SK-N-SH (cell line): Measurements from ENCODE around the gene NPW. TPM values are rescaled to one million over a fixed set of nuclear protein-coding genes. Genes with fewer than 3 reads are reported as not detected.
A peak's percentile ranks its signal among the peaks of the same experiment; 100 is the strongest.

Experiments used
- CTCF ChIA-PET: fragments of 300-600, 350-600 bp; formaldehyde crosslinking; extraction: SDS; loops from one replicate; lab custom pipeline; 2021; lab: Yijun Ruan, JAX
- POLR2A ChIA-PET: fragments of 350-600 bp; sonication (Branson Sonifier 250); formaldehyde crosslinking; extraction: SDS; loops from one replicate; lab custom pipeline; 2020; ENCODE audit warnings: antibody characterized with exemption, inconsistent platforms; lab: Yijun Ruan, JAX
- DNase-seq: peaks from one replicate; pipeline ENCODE4 v3.0.0; 2012
- H2AFZ ChIP-seq: fragments of 200-600 bp; sonication (generic); 2 replicates; pipeline ENCODE4 v1.8.1; 2016; ENCODE audit warnings: antibody characterized with exemption, mild to moderate bottlenecking, low read depth
- H3F3A ChIP-seq: fragments of 200-600 bp; sonication (generic); replicated peaks from 2 replicates; pipeline ENCODE3; 2016; ENCODE audit warnings: antibody characterized with exemption, mild to moderate bottlenecking; ENCODE audit not compliant: insufficient read depth
- H3K27ac ChIP-seq, 2 experiments: fragments of 200-500 bp in 1 of 2; fragments of 200-600 bp in 1 of 2; sonication (Bioruptor generic) in 1 of 2; sonication (generic), shearing (Covaris generic) in 1 of 2; 2 replicates each; pipeline versions ENCODE4 v1.5.1 to v1.6.1; 2014 to 2016; ENCODE audit warnings: low read depth in 2 of 2, inconsistent platforms in 1 of 2, low read length in 1 of 2, mild to moderate bottlenecking in 1 of 2, mixed read lengths in 1 of 2
- H3K27me3 ChIP-seq: fragments of 200-600 bp; sonication (generic), shearing (Covaris generic); 2 replicates; pipeline ENCODE4 v1.6.1; 2016; ENCODE audit warnings: mixed run types; ENCODE audit not compliant: insufficient read depth
- H3K36me3 ChIP-seq, 2 experiments: fragments of 200-500 bp in 1 of 2; fragments of 200-600 bp in 1 of 2; sonication (Bioruptor generic) in 1 of 2; sonication (generic) in 1 of 2; replicated peaks in 1 of 2; 2 replicates each; pipeline versions ENCODE3 to v1.5.1; 2014 to 2016; ENCODE audit warnings: low read length in 1 of 2, mild to moderate bottlenecking in 1 of 2; ENCODE audit not compliant: insufficient read depth in 2 of 2, control insufficient read depth in 1 of 2
- H3K4me1 ChIP-seq, 2 experiments: fragments of 200-500 bp in 1 of 2; fragments of 200-600 bp in 1 of 2; sonication (Bioruptor generic) in 1 of 2; sonication (generic), shearing (Covaris generic) in 1 of 2; 2 replicates each; pipeline versions ENCODE4 v1.5.1 to v1.6.1; 2014 to 2016; ENCODE audit warnings: low read depth in 1 of 2, low read length in 1 of 2, mixed run types in 1 of 2; ENCODE audit not compliant: insufficient read depth in 2 of 2, control insufficient read depth in 1 of 2
- H3K4me2 ChIP-seq: fragments of 200-600 bp; sonication (generic), shearing (Covaris generic); 2 replicates; pipeline ENCODE4 v1.6.1; 2017; ENCODE audit warnings: mixed run types
- H3K4me3 ChIP-seq, 2 experiments: fragments of 200-500 bp in 1 of 2; fragments of 200-600 bp in 1 of 2; sonication (Bioruptor generic) in 1 of 2; sonication (generic), shearing (Covaris generic) in 1 of 2; 2 replicates each; pipeline versions ENCODE4 v1.5.1 to v1.8.1; 2014 to 2016; ENCODE audit warnings: low read depth in 2 of 2, inconsistent platforms in 1 of 2, low read length in 1 of 2, mild to moderate bottlenecking in 1 of 2, mixed read lengths in 1 of 2, moderate library complexity in 1 of 2
- H3K79me2 ChIP-seq: fragments of 200-600 bp; sonication (generic); 2 replicates; pipeline ENCODE4 v1.8.1; 2017; ENCODE audit warnings: mild to moderate bottlenecking; ENCODE audit not compliant: insufficient read depth
- H3K9ac ChIP-seq: fragments of 200-600 bp; sonication (generic); 2 replicates; pipeline ENCODE4 v1.6.1; 2017; ENCODE audit warnings: mixed run types
- H3K9me2 ChIP-seq: fragments of 200-600 bp; sonication (generic); 2 replicates; pipeline ENCODE4 v1.6.1; 2017; ENCODE audit warnings: mixed run types
- H3K9me3 ChIP-seq: fragments of 200-600 bp; sonication (generic); 2 replicates; pipeline ENCODE4 v1.6.1; 2017; ENCODE audit warnings: mixed run types, mild to moderate bottlenecking, moderate library complexity
- H4K20me1 ChIP-seq: fragments of 200-600 bp; sonication (generic); 2 replicates; pipeline ENCODE4 v1.6.1; 2017; ENCODE audit warnings: mild to moderate bottlenecking, mixed run types; ENCODE audit not compliant: insufficient read depth
- EP300 ChIP-seq, 2 experiments: IDR thresholded peaks; 2 replicates each; pipeline versions ENCODE4 v1.4.0 to v1.6.1; 2012; ENCODE audit warnings: borderline replicate concordance in 1 of 2, low read depth in 1 of 2, low read length in 1 of 2
- FOXJ3 ChIP-seq: sonication (generic); formaldehyde crosslinking; IDR thresholded peaks from 2 replicates; pipeline ENCODE4 v1.5.1; 2020; ENCODE audit warnings: mild to moderate bottlenecking, missing genetic modification reagents
- FOXM1 ChIP-seq: IDR thresholded peaks from 2 replicates; pipeline ENCODE4 v1.4.0; 2012; ENCODE audit warnings: low read depth, mild to moderate bottlenecking
- GABPA ChIP-seq: IDR thresholded peaks from 2 replicates; pipeline ENCODE4 v1.4.0; 2012; ENCODE audit warnings: low read depth, mild to moderate bottlenecking
- MAX ChIP-seq: IDR thresholded peaks from 2 replicates; pipeline ENCODE4 v1.4.0; 2012; ENCODE audit warnings: low read depth
- MXI1 ChIP-seq: IDR thresholded peaks from 2 replicates; pipeline ENCODE4 v1.6.1; 2012; ENCODE audit warnings: mild to moderate bottlenecking, low read depth, low read length, improper control_type of control experiment
- NRF1 ChIP-seq: IDR thresholded peaks from 2 replicates; pipeline ENCODE4 v1.6.1; 2012; ENCODE audit warnings: low read depth, mild to moderate bottlenecking, low read length
- POLR2AphosphoS5 ChIP-seq: IDR thresholded peaks from 2 replicates; pipeline ENCODE4 v1.6.1; 2012; ENCODE audit warnings: low read depth, low read length
- RAD21 ChIP-seq: IDR thresholded peaks from 2 replicates; pipeline ENCODE4 v1.6.1; 2012; ENCODE audit warnings: mild to moderate bottlenecking, low read length
- RCOR1 ChIP-seq: fragments of 150-350 bp; IDR thresholded peaks from 2 replicates; pipeline ENCODE4 v1.6.1; 2017; ENCODE audit warnings: antibody characterized with exemption, low read length
- RFX5 ChIP-seq: IDR thresholded peaks from 2 replicates; pipeline ENCODE4 v1.6.1; 2012; ENCODE audit warnings: mild to moderate bottlenecking, improper control_type of control experiment, low read length
- SIN3A ChIP-seq: IDR thresholded peaks from 2 replicates; pipeline ENCODE4 v1.6.1; 2012; ENCODE audit warnings: low read depth, mild to moderate bottlenecking, low read length, moderate library complexity, borderline replicate concordance
- SMC3 ChIP-seq: IDR thresholded peaks from 2 replicates; pipeline ENCODE4 v1.6.1; 2012; ENCODE audit warnings: low read depth, low read length, improper control_type of control experiment
- TAF1 ChIP-seq: IDR thresholded peaks from 2 replicates; pipeline ENCODE4 v1.6.1; 2012; ENCODE audit warnings: low read depth, mild to moderate bottlenecking, low read length, moderate library complexity, borderline replicate concordance
- YY1 ChIP-seq: IDR thresholded peaks from 2 replicates; pipeline ENCODE4 v1.4.0; 2012; ENCODE audit warnings: low read depth, mild to moderate bottlenecking
- WGBS: methylation state at CpG from one replicate; pipeline ENCODE4 v1.1.6; 2017; ENCODE audit warnings: low lambda C conversion rate; 5-methylcytosine and 5-hydroxymethylcytosine counted together
- polyA plus RNA-seq, 3 experiments: library from polyadenylated mRNA; depleted of rRNA; stranded (reverse); fragments of >200 nt; gene quantifications; 2 replicates each; pipeline ENCODE4 v1.2.3, GENCODE V29; 2012
- TF ChIP-seq, protein P1 (sequence below): IDR thresholded peaks from 2 replicates; pipeline ENCODE4 v1.4.0; 2012; ENCODE audit warnings: low read depth, borderline replicate concordance
- TF ChIP-seq, protein P2 (sequence below): IDR thresholded peaks from 2 replicates; pipeline ENCODE4; 2012
- TF ChIP-seq, protein P3 (sequence below): fragments of 200-600 bp; sonication (generic); IDR thresholded peaks from 2 replicates; pipeline ENCODE4 v1.6.1; 2017; ENCODE audit warnings: antibody characterized with exemption, mild to moderate bottlenecking, moderate library complexity

NPW gene
- polyA plus RNA-seq, 1 of the 3 experiments (the other 2 are of a cell fraction) = 1.1 TPM

- Histone ChIP-seq H3K27ac (no peak overlapping the region), H2AFZ (no peak overlapping the region), H3F3A (peaks cover 9% of the 10 kb centered on the region), H3K9me2 (no peaks in the 10 kb centered on the region), H3K9me3 (no peaks in the 10 kb centered on the region), H3K9ac (no peak overlapping the region), H3K4me1 (peaks cover 24 to 49% of the 10 kb centered on the region in 2 experiments; a peak in 3 of 4 replicates), H3K4me2 (no peak overlapping the region)
- WGBS = 70% methylated on average over 4 of the region's 8 CpGs
- POLR2A ChIA-PET = interaction anchor here (0.5 to 1.4 kb wide), 5 partner anchors 19 to 917 kb away, joined by 3 to 11 read pairs (median 3); partner anchors contain the start of genes RPS2 and TRAF7
- no peak for DNase-seq
- no peak for TF ChIP-seq SIN3A
- TF ChIP-seq SMC3 = no peak
- TF ChIP-seq RCOR1 = no peak
- TF ChIP-seq, protein P1, sequence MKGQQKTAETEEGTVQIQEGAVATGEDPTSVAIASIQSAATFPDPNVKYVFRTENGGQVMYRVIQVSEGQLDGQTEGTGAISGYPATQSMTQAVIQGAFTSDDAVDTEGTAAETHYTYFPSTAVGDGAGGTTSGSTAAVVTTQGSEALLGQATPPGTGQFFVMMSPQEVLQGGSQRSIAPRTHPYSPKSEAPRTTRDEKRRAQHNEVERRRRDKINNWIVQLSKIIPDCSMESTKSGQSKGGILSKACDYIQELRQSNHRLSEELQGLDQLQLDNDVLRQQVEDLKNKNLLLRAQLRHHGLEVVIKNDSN = no peak
- TF ChIP-seq MXI1 = no peak
- no peak for TF ChIP-seq YY1
- TF ChIP-seq RAD21 = no peak
- no peak for TF ChIP-seq GABPA
- no peak for TF ChIP-seq FOXM1
- no peak for TF ChIP-seq RFX5
- no peak for TF ChIP-seq EP300 (IDR thresholded peaks at IDR 0.05; ENCODE audit: borderline replicate concordance in 1 of 2, low read depth in 1 of 2, low read length in 1 of 2)
- no peak for TF ChIP-seq FOXJ3 (CRISPR knock-in tag)
- TF ChIP-seq, all 33 proteins: peak for 0
- Histone ChIP-seq H4K20me1 (peaks cover 65% of the 10 kb centered on the region), H3K79me2 (peaks cover 64% of the 10 kb centered on the region), H3K4me3 (no peak overlapping the region; a peak in 1 of 4 replicates), H3K36me3 (peaks cover 3 to 49% of the 10 kb centered on the region in 2 experiments), H3K27me3 (no peaks in the 10 kb centered on the region)
- CTCF ChIA-PET = interaction anchor here (0.7 to 4.1 kb wide), 22 partner anchors 9 to 248 kb away, joined by 3 to 108 read pairs (median 10); partner anchors contain the start of genes ECI1, GFER, NOXO1 and NTHL1
These were observed 16.3 kb upstream of the NPW start for GRCh38 chr16:2003231-2003826.

GRCh38 chr16:2003827-2004641 is 15.6 kb upstream of the NPW start:
- peak overlapping the region in 1 of 2 experiments; percentile 48; a peak in 2 of 4 replicates for H3K27ac ChIP-seq
- H4K20me1 ChIP-seq = peaks cover 72% of the 10 kb centered on the region
- H3K27me3 ChIP-seq = no peaks in the 10 kb centered on the region
- no peak overlapping the region for H3K9ac ChIP-seq
- peaks cover 24 to 54% of the 10 kb centered on the region in 2 experiments; a peak in 3 of 4 replicates for H3K4me1 ChIP-seq
- peaks cover 3 to 48% of the 10 kb centered on the region in 2 experiments for H3K36me3 ChIP-seq
- H3K79me2 ChIP-seq = peaks cover 72% of the 10 kb centered on the region
- no peaks in the 10 kb centered on the region for H3K9me2 ChIP-seq
- no peak overlapping the region; a peak in 1 of 4 replicates for H3K4me3 ChIP-seq
- peak; percentile 99 for DNase-seq
- TF ChIP-seq NRF1 = no peak
- peak; percentile 98 for TF ChIP-seq MXI1
- TF ChIP-seq RCOR1 = no peak
- peak; percentile 92; the same call in 1 of the 2 replicates for TF ChIP-seq SIN3A
- TF ChIP-seq TAF1 = no peak
- TF ChIP-seq, protein P2, sequence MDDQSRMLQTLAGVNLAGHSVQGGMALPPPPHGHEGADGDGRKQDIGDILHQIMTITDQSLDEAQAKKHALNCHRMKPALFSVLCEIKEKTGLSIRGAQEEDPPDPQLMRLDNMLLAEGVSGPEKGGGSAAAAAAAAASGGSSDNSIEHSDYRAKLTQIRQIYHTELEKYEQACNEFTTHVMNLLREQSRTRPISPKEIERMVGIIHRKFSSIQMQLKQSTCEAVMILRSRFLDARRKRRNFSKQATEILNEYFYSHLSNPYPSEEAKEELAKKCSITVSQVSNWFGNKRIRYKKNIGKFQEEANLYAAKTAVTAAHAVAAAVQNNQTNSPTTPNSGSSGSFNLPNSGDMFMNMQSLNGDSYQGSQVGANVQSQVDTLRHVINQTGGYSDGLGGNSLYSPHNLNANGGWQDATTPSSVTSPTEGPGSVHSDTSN = peak; percentile 45; the same call in 1 of the 2 replicates
- TF ChIP-seq, protein P1 = peak; percentile 9; the same call in 1 of the 2 replicates
- peak; percentile 59 for TF ChIP-seq RAD21
- TF ChIP-seq MAX = no peak
- TF ChIP-seq RFX5 = no peak
- TF ChIP-seq SMC3 = peak; percentile 61
- TF ChIP-seq, protein P3, sequence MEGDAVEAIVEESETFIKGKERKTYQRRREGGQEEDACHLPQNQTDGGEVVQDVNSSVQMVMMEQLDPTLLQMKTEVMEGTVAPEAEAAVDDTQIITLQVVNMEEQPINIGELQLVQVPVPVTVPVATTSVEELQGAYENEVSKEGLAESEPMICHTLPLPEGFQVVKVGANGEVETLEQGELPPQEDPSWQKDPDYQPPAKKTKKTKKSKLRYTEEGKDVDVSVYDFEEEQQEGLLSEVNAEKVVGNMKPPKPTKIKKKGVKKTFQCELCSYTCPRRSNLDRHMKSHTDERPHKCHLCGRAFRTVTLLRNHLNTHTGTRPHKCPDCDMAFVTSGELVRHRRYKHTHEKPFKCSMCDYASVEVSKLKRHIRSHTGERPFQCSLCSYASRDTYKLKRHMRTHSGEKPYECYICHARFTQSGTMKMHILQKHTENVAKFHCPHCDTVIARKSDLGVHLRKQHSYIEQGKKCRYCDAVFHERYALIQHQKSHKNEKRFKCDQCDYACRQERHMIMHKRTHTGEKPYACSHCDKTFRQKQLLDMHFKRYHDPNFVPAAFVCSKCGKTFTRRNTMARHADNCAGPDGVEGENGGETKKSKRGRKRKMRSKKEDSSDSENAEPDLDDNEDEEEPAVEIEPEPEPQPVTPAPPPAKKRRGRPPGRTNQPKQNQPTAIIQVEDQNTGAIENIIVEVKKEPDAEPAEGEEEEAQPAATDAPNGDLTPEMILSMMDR = peak; percentile 91
- no peak; the same call in 1 of the 2 replicates for TF ChIP-seq POLR2AphosphoS5
- 36% methylated on average over 20 of the region's 36 CpGs for WGBS
- no peak overlapping the region for H2AFZ ChIP-seq
- no peaks in the 10 kb centered on the region for H3K9me3 ChIP-seq
- peaks cover 9% of the 10 kb centered on the region for H3F3A ChIP-seq
- peak overlapping the region; percentile 68 for H3K4me2 ChIP-seq
- CTCF ChIA-PET = interaction anchor here (0.6 to 4.1 kb wide), 29 partner anchors 9 to 478 kb away, joined by 3 to 108 read pairs (median 6); partner anchors contain the start of genes ECI1, GFER, NOXO1 and NTHL1
- POLR2A ChIA-PET = interaction anchor here (0.7 to 1.2 kb wide), 6 partner anchors 9 to 147 kb away, joined by 3 to 11 read pairs (median 4); partner anchors contain the start of gene RPS2
